ENCODE measurements around the gene CPT2.

Gene CPT2

DNA sequence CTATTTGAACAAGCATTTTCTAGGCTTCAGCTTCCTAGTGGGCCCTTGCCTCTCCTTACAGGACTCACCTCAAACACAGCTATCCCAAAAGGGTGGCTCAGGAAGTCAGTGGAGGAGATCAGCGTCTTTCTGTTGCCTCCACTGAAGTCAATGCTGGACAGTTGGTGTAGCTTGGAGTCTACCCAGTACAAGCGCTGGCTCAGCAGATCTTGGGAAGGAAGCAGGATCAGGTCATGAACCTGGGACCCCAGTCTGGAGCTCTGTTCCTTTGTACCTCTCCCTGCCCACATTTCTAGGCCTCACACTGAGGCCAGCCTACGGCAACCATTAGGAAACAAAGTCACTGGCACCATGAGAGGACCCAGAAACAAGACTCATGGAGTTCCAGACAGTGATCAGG, 65.4 kb downstream of the CPT2 start:
- DNase-seq (ENCODE audit: low read depth in 2 of 2) = no peak
